Epithelial cell of proximal tubule (primary cell): ENCODE results near the gene FMR1. TPM values are rescaled to one million over a fixed set of nuclear protein-coding genes. Genes with fewer than 3 reads are reported as not detected.

Experiments
- DNase-seq: peaks from one replicate; pipeline ENCODE4 v3.0.0-alpha.2; 2011; ENCODE audit warnings: low read depth
- H3K4me3 ChIP-seq: 2 replicates; pipeline ENCODE4 v1.5.1; 2011; ENCODE audit warnings: low read depth, mild to moderate bottlenecking, low read length
- total RNA-seq: library from RNA; depleted of rRNA; stranded (reverse); fragments of >200 nt; gene quantifications from 2 replicates; pipeline ENCODE4 v1.2.3, GENCODE V29; 2015
- TF ChIP-seq, protein P1 (sequence below): conservative IDR thresholded peaks from 2 replicates; pipeline ENCODE4 v1.5.1; 2012; ENCODE audit warnings: low read depth, mild to moderate bottlenecking, low read length

FMR1 gene
- 11.9 and 19.2 TPM in 2 replicates for total RNA-seq

DNA sequence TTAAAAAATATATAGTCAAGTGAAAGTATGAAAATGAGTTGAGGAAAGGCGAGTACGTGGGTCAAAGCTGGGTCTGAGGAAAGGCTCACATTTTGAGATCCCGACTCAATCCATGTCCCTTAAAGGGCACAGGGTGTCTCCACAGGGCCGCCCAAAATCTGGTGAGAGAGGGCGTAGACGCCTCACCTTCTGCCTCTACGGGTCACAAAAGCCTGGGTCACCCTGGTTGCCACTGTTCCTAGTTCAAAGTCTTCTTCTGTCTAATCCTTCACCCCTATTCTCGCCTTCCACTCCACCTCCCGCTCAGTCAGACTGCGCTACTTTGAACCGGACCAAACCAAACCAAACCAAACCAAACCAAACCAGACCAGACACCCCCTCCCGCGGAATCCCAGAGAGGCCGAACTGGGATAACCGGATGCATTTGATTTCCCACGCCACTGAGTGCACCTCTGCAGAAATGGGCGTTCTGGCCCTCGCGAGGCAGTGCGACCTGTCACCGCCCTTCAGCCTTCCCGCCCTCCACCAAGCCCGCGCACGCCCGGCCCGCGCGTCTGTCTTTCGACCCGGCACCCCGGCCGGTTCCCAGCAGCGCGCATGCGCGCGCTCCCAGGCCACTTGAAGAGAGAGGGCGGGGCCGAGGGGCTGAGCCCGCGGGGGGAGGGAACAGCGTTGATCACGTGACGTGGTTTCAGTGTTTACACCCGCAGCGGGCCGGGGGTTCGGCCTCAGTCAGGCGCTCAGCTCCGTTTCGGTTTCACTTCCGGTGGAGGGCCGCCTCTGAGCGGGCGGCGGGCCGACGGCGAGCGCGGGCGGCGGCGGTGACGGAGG is at the start of gene FMR1:
TSS of gene FMR1 (plus strand) at position 728 of the 831 bp plus-strand sequence. CDS start 261 bp downstream, outside the sequence.
- H3K4me3 ChIP-seq: peak within 1 kb of the TSS; percentile 76
- TF ChIP-seq, protein P1, sequence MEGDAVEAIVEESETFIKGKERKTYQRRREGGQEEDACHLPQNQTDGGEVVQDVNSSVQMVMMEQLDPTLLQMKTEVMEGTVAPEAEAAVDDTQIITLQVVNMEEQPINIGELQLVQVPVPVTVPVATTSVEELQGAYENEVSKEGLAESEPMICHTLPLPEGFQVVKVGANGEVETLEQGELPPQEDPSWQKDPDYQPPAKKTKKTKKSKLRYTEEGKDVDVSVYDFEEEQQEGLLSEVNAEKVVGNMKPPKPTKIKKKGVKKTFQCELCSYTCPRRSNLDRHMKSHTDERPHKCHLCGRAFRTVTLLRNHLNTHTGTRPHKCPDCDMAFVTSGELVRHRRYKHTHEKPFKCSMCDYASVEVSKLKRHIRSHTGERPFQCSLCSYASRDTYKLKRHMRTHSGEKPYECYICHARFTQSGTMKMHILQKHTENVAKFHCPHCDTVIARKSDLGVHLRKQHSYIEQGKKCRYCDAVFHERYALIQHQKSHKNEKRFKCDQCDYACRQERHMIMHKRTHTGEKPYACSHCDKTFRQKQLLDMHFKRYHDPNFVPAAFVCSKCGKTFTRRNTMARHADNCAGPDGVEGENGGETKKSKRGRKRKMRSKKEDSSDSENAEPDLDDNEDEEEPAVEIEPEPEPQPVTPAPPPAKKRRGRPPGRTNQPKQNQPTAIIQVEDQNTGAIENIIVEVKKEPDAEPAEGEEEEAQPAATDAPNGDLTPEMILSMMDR: no peak
- no peak for DNase-seq

DNA sequence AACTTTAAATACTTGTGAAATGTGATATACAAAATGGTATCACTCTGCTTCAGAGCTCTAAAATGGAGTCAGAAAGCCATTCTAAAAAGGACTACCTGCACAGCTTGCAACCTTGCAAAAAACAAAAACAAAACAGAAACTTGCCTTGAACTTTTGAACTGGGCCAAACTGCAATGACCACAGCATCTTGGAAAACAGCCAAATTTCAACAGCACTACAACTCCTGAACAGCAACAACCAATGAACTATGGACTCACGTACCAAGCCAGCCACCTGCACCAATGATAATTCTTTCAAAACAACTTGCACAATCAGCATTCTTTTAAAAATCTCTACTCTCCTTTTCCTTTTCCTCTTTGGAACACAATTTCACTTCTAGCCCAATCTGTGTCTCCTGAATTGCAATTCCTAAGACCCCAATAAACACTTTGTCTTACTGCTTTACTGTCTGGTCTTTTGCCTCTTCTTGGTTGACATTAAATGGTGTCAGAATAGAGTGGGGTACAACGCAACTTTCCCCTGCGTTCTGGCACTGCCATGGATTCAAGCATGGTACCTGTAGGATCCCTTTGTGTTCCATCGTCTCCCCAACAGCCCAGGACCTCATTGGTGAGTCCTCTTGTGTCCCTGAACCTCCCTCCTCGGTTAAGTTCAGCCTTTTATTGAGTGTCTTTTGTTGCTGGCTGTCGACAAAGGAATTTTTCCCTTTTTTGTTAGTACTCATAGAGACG is 35.7 kb upstream of the FMR1 start:
- DNase-seq: peak; percentile 71
- peak overlapping the region; percentile 19 for H3K4me3 ChIP-seq
- TF ChIP-seq, protein P1: no peak

DNA sequence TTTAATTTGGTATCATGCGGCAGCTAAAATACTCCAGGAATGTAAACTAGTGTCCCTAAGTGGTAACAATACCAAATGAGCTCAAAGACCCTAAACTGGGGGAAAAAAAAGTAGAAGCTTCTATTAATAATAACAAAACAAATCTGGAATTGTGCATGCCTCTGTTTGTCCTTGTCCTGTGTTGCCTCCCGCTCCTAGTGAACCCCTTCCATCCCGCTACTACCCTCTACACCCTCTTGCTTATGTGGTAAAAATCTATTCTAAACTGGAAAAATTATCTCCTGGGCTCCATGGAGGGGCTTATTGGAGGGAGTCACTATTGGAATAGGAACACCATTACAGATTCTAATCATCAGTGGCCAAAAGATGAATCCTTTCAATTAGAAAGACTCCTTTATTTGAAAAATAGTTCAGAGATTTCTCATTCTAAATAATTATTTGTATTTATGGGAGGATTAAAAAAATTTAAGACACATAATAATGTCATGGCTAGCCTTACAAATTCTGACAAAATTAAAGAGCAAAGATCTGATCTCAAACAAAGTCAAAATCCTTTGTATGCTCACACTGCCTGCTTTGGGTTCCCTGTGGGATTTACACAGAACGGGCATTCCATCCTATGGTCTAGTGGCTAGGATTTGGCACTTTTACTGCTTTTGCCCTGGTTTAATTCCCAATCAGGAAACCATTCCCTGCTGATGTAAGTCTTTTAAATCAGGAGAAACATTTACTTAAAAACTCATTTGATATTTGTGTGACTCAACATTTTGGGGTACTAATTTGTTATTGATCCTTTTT is 34.7 kb upstream of the FMR1 start:
- DNase-seq: no peak
- TF ChIP-seq, protein P1: no peak
- H3K4me3 ChIP-seq: no peak overlapping the region

DNA sequence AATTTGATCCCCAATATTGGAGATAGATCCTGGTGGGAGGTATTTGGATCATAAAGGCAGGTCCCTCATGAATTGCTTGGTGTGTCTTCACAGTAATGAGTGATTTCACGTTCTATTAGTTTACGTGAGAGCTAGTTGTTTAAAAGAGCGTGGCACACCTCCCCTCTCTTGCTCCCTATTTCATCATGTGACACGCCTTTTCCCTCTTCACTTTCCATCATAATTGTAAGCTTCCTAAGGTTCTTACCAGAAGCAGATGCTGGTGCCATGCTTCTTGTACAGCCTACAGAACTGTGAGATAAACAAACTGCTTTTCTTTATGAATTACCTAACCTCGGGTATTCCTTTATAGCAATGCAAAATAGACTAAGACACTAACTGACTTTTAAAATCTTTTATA is 34.0 kb upstream of the FMR1 start:
- H3K4me3 ChIP-seq: no peak overlapping the region
- TF ChIP-seq, protein P1: no peak
- DNase-seq: no peak

DNA sequence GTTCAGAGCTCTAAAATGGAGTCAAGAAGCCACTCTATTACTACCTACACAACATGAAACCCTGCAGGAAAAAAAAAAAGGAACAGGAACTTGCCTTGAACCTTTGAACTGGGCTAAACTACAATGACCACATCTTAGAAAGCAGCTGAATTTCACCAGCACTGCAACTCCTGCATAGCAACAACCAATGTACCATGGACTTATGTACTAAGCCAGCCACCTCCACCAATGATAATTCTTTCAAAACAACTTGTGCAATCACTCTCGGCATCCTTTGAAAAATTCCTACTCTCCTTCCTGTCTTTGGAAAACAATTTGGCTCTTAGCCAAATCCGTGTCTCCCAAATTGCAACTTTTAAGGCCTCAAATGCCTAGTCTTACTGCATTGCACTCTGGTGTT is 26.8 kb upstream of the FMR1 start:
- H3K4me3 ChIP-seq: no peak overlapping the region
- DNase-seq: peak; percentile 74
- TF ChIP-seq, protein P1: no peak

DNA sequence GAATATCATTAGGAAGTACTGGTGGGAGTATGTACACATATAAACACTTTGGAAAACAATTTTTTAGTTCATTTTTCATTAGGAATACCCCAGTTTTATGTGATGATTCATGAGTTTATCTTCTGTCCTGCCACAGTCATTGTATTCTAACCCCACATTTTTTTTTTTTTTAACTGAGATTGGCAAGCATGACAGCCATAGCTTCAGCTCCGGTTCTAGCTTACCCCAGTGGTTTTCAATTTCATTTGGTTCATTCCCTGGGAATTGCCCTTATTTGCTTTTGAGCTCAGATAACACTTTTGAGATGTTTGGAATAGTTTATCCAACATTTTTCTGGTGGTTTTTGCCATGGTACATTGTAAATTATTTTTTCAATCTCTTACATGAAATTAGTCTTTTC is 21.0 kb upstream of the FMR1 start:
- TF ChIP-seq, protein P1: no peak
- H3K4me3 ChIP-seq: no peak overlapping the region
- no peak for DNase-seq
